D341Med (cell line): ENCODE data around the gene HSH2D.

ENCODE experiments used
- DNase-seq: peaks from one replicate; pipeline ENCODE4 v3.0.0; 2012; ENCODE audit warnings: low spot score

The HSH2D gene

GRCh38 chr19:16121141-16121540 is 22.3 kb upstream of the HSH2D start:
- no peak for DNase-seq

GRCh38 chr19:16121967-16122366 is 21.5 kb upstream of the HSH2D start:
- DNase-seq: no peak

GRCh38 chr19:16124953-16125352 is 18.5 kb upstream of the HSH2D start:
- no peak for DNase-seq

GRCh38 chr19:16125737-16126495 is 17.6 kb upstream of the HSH2D start:
- DNase-seq: no peak

- no peak for DNase-seq
These were observed 16.4 kb upstream of the HSH2D start for GRCh38 chr19:16127080-16127479.

GRCh38 chr19:16127776-16128371 is 15.6 kb upstream of the HSH2D start:
- no peak for DNase-seq

GRCh38 chr19:16131648-16132047 is 11.8 kb upstream of the HSH2D start:
- no peak for DNase-seq

GRCh38 chr19:16133818-16134217 is 9.7 kb upstream of the HSH2D start:
- DNase-seq: no peak

GRCh38 chr19:16134510-16134909 is 9.0 kb upstream of the HSH2D start:
- DNase-seq: no peak

- DNase-seq: no peak
These were observed 7.9 kb upstream of the HSH2D start for GRCh38 chr19:16135430-16136127.

GRCh38 chr19:16136185-16136999 is 7.1 kb upstream of the HSH2D start:
- DNase-seq: no peak

- no peak for DNase-seq
These were observed 3.7 kb upstream of the HSH2D start for GRCh38 chr19:16139752-16140151.

- no peak for DNase-seq
These were observed 2.4 kb upstream of the HSH2D start for GRCh38 chr19:16141043-16141442.

- DNase-seq: no peak
These were observed 1.4 kb upstream of the HSH2D start for GRCh38 chr19:16142032-16142580.

GRCh38 chr19:16144216-16144581 is 714 bp downstream of the HSH2D start:
- no peak for DNase-seq

- no peak for DNase-seq
These were observed 2.6 kb downstream of the HSH2D start for GRCh38 chr19:16146112-16146511.

- DNase-seq: no peak
These were observed 5.2 kb downstream of the HSH2D start for GRCh38 chr19:16148443-16149229.

- no peak for DNase-seq
These were observed 10.3 kb downstream of the HSH2D start for GRCh38 chr19:16153582-16154336.

GRCh38 chr19:16154557-16154956 is 11.1 kb downstream of the HSH2D start:
- no peak for DNase-seq

GRCh38 chr19:16155128-16155527 is 11.6 kb downstream of the HSH2D start:
- DNase-seq: no peak

GRCh38 chr19:16156904-16157303 is 13.4 kb downstream of the HSH2D start:
- no peak for DNase-seq
